HG02588 (cell line): Measurements from ENCODE around the gene HTRA1.

Source experiments
- ATAC-seq: cut with Tn5 transposase; IDR thresholded peaks from one replicate; pipeline ENCODE4 v1.9.1; 2021; ENCODE audit warnings: mild to moderate bottlenecking, moderate library complexity; ENCODE audit not compliant: unreplicated experiment

The HTRA1 gene

GRCh38 chr10:122514045-122514840 is 52.9 kb downstream of the HTRA1 start:
- no peak for ATAC-seq

- no peak for ATAC-seq
Measured at GRCh38 chr10:122515022-122515424, 53.7 kb downstream of the HTRA1 start.

GRCh38 chr10:122515588-122516231 is 54.4 kb downstream of the HTRA1 start:
- peak; percentile 70 for ATAC-seq

GRCh38 chr10:122516734-122517133 is 55.4 kb downstream of the HTRA1 start:
- ATAC-seq = no peak

GRCh38 chr10:122519144-122519543 is 57.8 kb downstream of the HTRA1 start:
- ATAC-seq = no peak

GRCh38 chr10:122519873-122520272 is 58.5 kb downstream of the HTRA1 start:
- ATAC-seq = no peak

GRCh38 chr10:122521011-122521410 is 59.7 kb downstream of the HTRA1 start:
- no peak for ATAC-seq

- no peak for ATAC-seq
Measured at GRCh38 chr10:122524811-122525210, 63.5 kb downstream of the HTRA1 start.

- no peak for ATAC-seq
Measured at GRCh38 chr10:122525788-122526187, 64.4 kb downstream of the HTRA1 start.

- ATAC-seq = no peak
Measured at GRCh38 chr10:122526892-122527291, 65.5 kb downstream of the HTRA1 start.

GRCh38 chr10:122530177-122530576 is 68.8 kb downstream of the HTRA1 start:
- ATAC-seq = no peak

- ATAC-seq = no peak
Measured at GRCh38 chr10:122531261-122531660, 69.9 kb downstream of the HTRA1 start.

GRCh38 chr10:122531939-122532338 is 70.6 kb downstream of the HTRA1 start:
- ATAC-seq = no peak

- ATAC-seq = no peak
Measured at GRCh38 chr10:122532601-122533296, 71.4 kb downstream of the HTRA1 start.

- ATAC-seq = no peak
Measured at GRCh38 chr10:122537545-122537944, 76.2 kb downstream of the HTRA1 start.

GRCh38 chr10:122541541-122542002 is 80.2 kb downstream of the HTRA1 start:
- ATAC-seq = no peak

GRCh38 chr10:122543676-122544445 is 82.5 kb downstream of the HTRA1 start:
- no peak for ATAC-seq

GRCh38 chr10:122544493-122544892 is 83.1 kb downstream of the HTRA1 start:
- ATAC-seq = no peak

GRCh38 chr10:122546242-122546641 is 84.9 kb downstream of the HTRA1 start:
- ATAC-seq = no peak

GRCh38 chr10:122548407-122549085 is 87.2 kb downstream of the HTRA1 start:
- no peak for ATAC-seq
